SH-SY5Y (cell line): ENCODE data around the gene RBPJ.

ENCODE experiments used
- GATA2 ChIP-seq: IDR thresholded peaks from 2 replicates; pipeline ENCODE4 v1.6.1; 2011; ENCODE audit warnings: mild to moderate bottlenecking, low read depth, low read length
- GATA3 ChIP-seq: IDR thresholded peaks from 2 replicates; pipeline ENCODE4 v1.6.1; 2011; ENCODE audit warnings: low read depth, mild to moderate bottlenecking, low read length, moderate library complexity

DNA sequence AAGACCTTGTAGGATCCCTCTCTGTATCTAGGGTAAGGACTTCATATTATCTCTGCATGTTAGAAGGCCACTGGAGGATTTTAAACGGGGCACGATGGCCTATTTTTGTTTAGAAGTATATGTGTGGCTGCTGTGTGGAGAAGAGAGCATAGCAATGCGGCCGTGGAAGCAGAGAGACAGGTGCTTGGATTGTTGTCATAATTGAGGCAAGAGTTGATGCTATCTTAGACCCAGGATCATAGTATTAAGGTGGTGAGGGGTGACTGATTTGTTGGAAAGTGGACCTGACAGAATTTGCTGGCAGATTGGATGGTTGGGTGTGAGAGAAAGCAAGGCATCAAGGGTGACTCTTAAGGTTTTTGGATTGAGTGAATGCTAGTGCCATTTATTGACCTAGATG, 106.1 kb downstream of the RBPJ start:
- TF ChIP-seq GATA2 (no peak), GATA3 (no peak)
